ACC112 (cell line): ENCODE measurements around the gene PLXNB1.

Experiments
- H2AFZ ChIP-seq: fragments of 200-600 bp; sonication (generic); one replicate; pipeline ENCODE4 v1.6.0; 2017; ENCODE audit warnings: antibody characterized with exemption, low read length; ENCODE audit not compliant: unreplicated experiment
- H3K27ac ChIP-seq: fragments of 200-600 bp; sonication (generic); 2 replicates; pipeline ENCODE4 v1.5.1; 2014; ENCODE audit warnings: low read depth, mild to moderate bottlenecking, antibody characterized with exemption, low read length, moderate library complexity
- H3K27me3 ChIP-seq: fragments of 200-600 bp; sonication (generic); 2 replicates; pipeline ENCODE4 v1.6.1; 2014; ENCODE audit warnings: mild to moderate bottlenecking, antibody characterized with exemption, low read length, moderate library complexity, mixed read lengths; ENCODE audit not compliant: insufficient read depth
- H3K36me3 ChIP-seq: fragments of 200-600 bp; sonication (generic); 2 replicates; pipeline ENCODE4 v1.6.1; 2016; ENCODE audit warnings: mild to moderate bottlenecking, antibody characterized with exemption, low read length, moderate library complexity, mixed read lengths; ENCODE audit not compliant: insufficient read depth
- H3K4me1 ChIP-seq: fragments of 200-600 bp; sonication (generic); one replicate; pipeline ENCODE4 v1.6.1; 2016; ENCODE audit warnings: low read length, mixed read lengths; ENCODE audit not compliant: insufficient read depth, unreplicated experiment, control insufficient read depth
- H3K4me3 ChIP-seq: fragments of 200-600 bp; sonication (generic); 2 replicates; pipeline ENCODE4 v1.5.1; 2014; ENCODE audit warnings: mild to moderate bottlenecking, low read depth, low read length
- H3K79me2 ChIP-seq: fragments of 200-600 bp; sonication (generic); one replicate; pipeline ENCODE4 v1.6.0; 2016; ENCODE audit warnings: low read length; ENCODE audit not compliant: control insufficient read depth, unreplicated experiment, insufficient read depth

The PLXNB1 gene

DNA sequence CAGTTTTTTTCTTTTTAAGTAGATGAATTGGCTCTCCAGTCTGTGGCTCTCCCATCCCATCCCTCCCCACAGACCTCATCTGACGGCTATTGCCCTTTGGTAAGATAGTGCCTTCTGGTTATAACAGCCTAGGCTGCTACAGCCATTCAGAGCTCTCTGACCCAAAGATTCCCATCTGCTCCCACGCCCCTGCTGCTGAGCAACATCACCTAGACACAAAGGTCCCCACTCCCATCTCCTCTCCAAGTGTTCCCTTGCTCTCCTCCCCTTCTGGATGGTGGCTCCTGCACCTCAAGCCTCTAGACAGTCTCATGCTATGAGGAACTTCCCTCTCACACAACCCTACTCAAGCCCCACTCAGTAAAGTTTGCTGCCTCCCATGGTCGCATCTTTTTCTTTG, 34.2 kb downstream of the PLXNB1 start:
- H3K4me1 ChIP-seq, result no peaks in the 10 kb centered on the region
- H3K36me3 ChIP-seq, result no peaks in the 10 kb centered on the region
- no peak overlapping the region for H2AFZ ChIP-seq
- H3K4me3 ChIP-seq, result no peak overlapping the region
- H3K27me3 ChIP-seq, result peaks cover 5% of the 10 kb centered on the region; the same call in 1 of the 2 replicates
- no peak overlapping the region for H3K27ac ChIP-seq
- H3K79me2 ChIP-seq, result no peaks in the 10 kb centered on the region

DNA sequence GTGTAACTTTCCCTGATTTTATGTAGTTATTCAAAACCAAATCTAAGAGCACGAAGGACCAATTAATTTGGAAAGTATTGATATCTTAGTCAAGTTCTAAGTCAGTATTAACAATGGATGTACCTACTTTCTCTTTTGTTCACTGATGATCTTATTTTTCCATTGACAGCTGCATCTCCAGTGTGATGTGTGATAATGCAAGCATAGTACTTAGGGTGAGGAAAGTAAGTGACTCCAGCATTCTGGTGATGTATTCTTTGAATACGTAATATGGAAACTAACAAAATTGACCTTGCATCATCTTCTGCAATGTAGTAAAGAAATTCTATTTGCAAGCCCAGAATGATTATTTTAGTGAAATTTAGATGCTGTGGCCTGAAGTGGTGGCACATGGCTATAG, 35.5 kb downstream of the PLXNB1 start:
- Histone ChIP-seq H3K4me3 (no peak overlapping the region), H2AFZ (no peak overlapping the region), H3K79me2 (no peaks in the 10 kb centered on the region), H3K36me3 (no peaks in the 10 kb centered on the region), H3K27ac (no peak overlapping the region), H3K4me1 (no peaks in the 10 kb centered on the region), H3K27me3 (peaks cover 5% of the 10 kb centered on the region; the same call in 1 of the 2 replicates)

DNA sequence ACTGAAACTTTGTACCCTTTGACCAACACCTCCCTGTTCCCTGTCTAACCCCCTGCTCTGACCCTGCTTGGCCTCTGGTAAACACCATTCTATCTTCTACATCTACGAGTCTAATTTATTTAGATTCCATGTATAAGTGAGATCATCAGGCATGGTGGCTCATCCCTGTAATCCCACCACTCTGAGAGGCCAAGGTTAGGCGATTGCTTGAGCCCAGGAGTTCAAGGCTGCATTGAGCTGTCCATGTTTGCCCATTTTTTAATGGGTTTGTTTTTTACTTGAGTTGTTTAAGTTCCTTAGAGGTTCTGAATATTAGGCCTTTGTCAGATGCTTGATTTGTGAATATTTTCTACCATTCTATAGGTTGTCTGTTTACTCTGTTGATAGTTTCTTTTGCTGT, 40.9 kb downstream of the PLXNB1 start:
- Histone ChIP-seq H3K27ac (no peak overlapping the region), H2AFZ (no peak overlapping the region), H3K36me3 (no peaks in the 10 kb centered on the region), H3K4me3 (no peak overlapping the region), H3K4me1 (no peaks in the 10 kb centered on the region), H3K27me3 (peaks cover 25% of the 10 kb centered on the region), H3K79me2 (no peaks in the 10 kb centered on the region)

DNA sequence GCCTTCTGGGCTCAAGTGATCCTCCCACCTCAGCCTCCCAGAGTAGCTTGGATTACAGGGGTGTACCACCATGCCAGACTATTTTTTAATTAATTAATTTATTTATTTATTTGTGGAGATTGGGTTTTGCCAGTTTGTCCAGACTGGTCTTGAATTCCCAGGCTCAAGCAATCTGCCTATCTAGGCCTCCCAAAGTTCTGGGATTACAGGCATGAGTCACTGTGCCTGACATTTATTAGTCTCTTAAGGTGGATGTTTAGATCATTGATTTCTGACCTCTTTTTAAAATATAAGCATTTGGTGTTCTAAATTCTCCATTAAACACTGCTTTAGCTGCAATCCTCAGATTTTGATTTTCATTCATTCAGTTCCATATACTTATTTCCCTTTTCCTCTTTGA, 42.3 kb downstream of the PLXNB1 start:
- Histone ChIP-seq H3K79me2 (no peaks in the 10 kb centered on the region), H2AFZ (no peak overlapping the region), H3K4me1 (no peaks in the 10 kb centered on the region), H3K27me3 (peaks cover 38% of the 10 kb centered on the region), H3K36me3 (no peaks in the 10 kb centered on the region), H3K27ac (no peak overlapping the region), H3K4me3 (no peak overlapping the region)

DNA sequence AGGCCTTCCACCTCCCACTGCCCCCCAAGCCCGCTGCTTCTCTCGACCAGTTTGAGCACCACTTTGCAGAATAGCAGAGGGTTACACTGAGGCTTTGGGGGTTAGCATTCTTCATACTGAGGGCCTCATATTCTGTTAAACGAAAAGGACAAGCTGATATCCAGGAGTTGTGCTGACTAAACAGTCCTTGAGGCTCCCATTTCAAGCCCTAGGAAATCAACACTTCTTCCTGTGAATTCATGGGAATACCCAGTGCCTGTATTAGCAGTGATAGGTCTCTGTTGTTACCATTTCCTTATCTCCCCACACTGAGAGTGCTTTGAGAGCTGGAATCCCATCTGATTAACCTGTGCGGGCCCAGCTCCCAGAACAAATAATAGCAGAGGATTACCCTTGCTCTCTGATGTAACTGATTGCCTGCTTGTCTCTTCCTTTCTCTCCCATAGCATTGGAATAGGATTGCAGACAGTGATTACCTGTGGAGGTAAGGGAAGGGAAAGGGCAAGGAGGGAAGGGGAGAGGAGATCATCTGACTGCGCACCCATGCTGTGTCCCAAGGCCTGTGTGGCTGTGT, 56.9 kb downstream of the PLXNB1 start:
- Histone ChIP-seq H2AFZ (no peak overlapping the region), H3K36me3 (no peaks in the 10 kb centered on the region), H3K4me1 (no peaks in the 10 kb centered on the region), H3K27me3 (peaks cover 9% of the 10 kb centered on the region), H3K4me3 (no peak overlapping the region), H3K27ac (no peak overlapping the region), H3K79me2 (no peaks in the 10 kb centered on the region)

DNA sequence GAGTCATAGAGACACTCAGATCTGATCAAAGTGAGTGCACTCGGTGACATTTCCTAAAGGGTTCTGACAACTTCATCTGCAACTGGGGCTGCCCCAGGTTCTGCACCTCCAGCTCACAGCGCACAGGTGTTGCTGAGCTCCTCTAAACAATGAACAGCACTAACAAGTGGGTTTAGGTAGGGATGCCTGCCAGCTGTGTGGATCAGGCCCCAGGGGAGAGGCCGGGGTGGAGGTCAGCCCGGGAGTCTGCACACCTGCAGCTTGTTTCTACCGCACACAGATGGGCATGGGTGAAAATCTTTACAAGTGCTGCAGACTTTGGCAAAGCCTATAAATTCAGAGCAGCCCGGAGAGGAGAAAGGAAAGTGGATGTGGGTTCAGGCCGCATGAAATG, 57.5 kb downstream of the PLXNB1 start:
- Histone ChIP-seq H2AFZ (no peak overlapping the region), H3K79me2 (no peaks in the 10 kb centered on the region), H3K27ac (no peak overlapping the region), H3K36me3 (no peaks in the 10 kb centered on the region), H3K4me3 (no peak overlapping the region), H3K4me1 (no peaks in the 10 kb centered on the region), H3K27me3 (peaks cover 7% of the 10 kb centered on the region)

DNA sequence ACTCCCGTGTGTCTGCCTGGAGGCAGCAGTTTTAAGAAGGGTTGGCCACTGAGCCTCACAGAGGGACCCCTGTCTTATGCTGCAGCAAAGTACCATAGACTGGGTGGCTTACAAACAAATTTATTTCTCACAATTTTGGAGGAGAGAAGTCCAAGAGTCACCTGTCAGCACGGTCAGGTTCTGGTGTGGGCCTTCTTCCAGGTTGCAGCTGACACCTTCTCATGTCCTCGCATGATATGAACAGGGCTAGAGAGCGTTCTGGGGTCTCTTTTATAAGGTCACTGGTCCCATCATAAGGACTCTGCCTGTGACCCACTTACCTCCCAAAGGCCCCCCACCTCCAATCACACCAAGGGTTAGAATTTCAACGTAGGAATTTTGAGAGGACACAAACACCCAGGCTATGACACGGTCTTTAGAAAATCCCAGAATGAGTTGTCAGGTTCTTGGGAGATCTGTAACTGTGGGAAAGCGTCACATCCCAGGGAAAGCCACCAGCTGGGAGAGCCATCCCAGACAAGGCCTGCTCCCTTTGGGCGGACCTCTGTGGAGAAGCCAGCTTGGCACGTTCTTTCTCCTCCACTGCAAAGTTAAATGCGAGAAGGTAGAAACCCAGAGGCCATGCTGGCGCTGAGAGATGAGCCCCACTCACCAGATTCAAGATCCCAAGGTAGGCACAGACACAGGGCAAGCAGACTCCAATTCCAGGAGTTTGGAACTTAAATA, 58.1 kb downstream of the PLXNB1 start, which contains the start of gene FBXW12:
TSS of gene FBXW12 (plus strand) at position 569 of the 726 bp plus-strand sequence. CDS start 549 bp downstream, outside the sequence.
- no peak within 1 kb of the TSS for H3K4me3 ChIP-seq
- no peaks in the 10 kb centered on the region for H3K36me3 ChIP-seq
- H3K4me1 ChIP-seq, result no peaks in the 10 kb centered on the region
- no peaks in the 10 kb centered on the region for H3K79me2 ChIP-seq
- no peak within 1 kb of the TSS for H2AFZ ChIP-seq
- H3K27me3 ChIP-seq, result peaks cover 7% of the 10 kb centered on the region
- no peak within 1 kb of the TSS for H3K27ac ChIP-seq

DNA sequence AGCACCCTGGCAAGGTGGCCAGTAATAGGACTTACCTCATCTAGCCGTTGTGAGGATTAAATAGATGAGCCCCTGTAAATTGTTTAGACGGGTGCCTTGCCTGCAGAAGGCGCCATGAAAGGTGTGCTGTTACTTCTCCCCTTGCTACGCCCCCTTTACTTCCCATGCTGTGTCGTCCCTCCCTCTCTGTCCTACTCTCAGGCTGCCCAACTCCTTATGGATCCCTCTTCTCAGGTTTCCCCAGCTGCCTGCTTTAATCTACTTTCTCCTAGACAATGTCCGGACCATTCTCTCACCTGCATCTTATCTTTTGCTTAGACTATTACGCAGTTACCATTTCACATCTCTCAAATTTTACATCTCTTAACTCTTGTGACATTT, 59.6 kb downstream of the PLXNB1 start:
- no peak overlapping the region for H2AFZ ChIP-seq

DNA sequence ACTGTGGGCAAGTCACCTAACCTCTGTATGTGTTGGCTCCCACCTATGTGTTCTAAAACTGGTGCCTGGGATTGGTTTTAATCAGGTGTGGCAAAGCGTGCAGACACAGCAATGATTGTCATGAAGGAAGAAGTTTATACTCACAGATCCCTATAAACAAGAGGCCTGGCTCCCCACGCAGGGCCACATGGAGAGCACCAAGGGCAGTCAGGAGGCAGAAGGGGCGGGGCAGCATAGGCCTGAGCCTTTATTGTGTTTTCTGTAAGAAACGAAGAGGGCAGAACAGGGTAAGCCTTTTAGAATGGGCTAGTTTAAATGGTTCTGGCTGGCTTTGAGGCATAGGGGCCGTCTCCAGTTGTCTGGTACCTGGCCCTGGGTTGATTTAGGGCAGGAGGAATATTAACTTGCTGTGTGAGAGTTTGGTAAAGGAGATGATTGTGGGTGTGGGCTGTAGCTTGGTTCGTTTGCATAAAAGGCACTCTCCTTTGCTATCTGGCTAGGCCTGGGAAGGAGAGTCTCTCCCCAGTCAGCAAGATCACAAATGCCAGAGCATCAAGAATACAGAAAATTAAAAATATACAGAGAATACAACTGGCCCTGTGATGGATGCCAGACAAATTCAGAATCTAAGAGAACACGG, 60.1 kb downstream of the PLXNB1 start:
- H3K27ac ChIP-seq, result no peak overlapping the region
- H3K4me1 ChIP-seq, result no peaks in the 10 kb centered on the region
- H3K36me3 ChIP-seq, result no peaks in the 10 kb centered on the region
- no peak overlapping the region for H3K4me3 ChIP-seq
- H3K79me2 ChIP-seq, result no peaks in the 10 kb centered on the region
- no peak overlapping the region for H2AFZ ChIP-seq
- H3K27me3 ChIP-seq, result peaks cover 7% of the 10 kb centered on the region

More for the DNA sequence above, 59.6 kb downstream of the PLXNB1 start:
- no peaks in the 10 kb centered on the region for H3K36me3 ChIP-seq
- H3K79me2 ChIP-seq, result no peaks in the 10 kb centered on the region
- H3K27me3 ChIP-seq, result peaks cover 7% of the 10 kb centered on the region
- H3K27ac ChIP-seq, result no peak overlapping the region
- no peaks in the 10 kb centered on the region for H3K4me1 ChIP-seq
- H3K4me3 ChIP-seq, result no peak overlapping the region

DNA sequence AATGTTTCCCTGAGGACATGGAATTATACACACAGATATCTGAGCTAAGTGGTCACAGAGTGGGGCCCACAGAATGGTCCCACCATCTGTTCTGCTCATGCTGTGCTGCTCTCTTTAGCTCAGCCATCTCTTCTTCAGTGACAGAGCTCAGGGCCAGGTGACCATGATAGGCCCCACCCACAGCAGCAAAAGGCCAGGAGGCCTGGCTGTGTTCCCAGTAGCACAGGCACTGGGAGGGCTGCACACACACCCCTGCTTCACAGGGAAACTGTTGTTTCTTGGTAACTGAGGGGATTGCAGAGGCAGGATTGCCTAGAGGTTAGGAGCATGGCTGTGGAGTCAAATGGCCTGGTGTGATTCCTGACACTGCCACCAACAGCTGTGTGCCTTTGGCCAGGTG, 62.7 kb downstream of the PLXNB1 start:
- H3K36me3 ChIP-seq, result no peaks in the 10 kb centered on the region
- peaks cover 2% of the 10 kb centered on the region; the same call in 1 of the 2 replicates for H3K27me3 ChIP-seq
- H3K27ac ChIP-seq, result no peak overlapping the region
- H3K79me2 ChIP-seq, result no peaks in the 10 kb centered on the region
- no peak overlapping the region for H2AFZ ChIP-seq
- H3K4me3 ChIP-seq, result no peak overlapping the region
- H3K4me1 ChIP-seq, result no peaks in the 10 kb centered on the region

DNA sequence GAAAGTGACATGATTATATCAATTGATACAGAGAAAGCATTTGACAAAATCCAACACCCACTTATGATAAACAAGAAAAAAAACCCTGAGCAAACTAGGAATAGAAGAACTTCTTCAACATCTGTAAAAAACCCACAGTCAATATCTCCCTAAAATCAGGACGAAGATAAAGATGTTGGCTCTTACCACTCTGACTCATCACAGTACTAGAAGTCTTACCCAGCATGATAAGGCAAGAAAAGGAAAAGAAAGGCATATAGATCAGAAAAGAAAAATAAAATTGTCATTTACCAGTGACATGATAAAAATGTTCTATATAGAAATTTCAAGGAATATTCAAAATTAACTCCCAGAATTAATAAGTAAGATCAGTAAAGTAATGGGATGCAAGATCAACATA, 65.0 kb downstream of the PLXNB1 start:
- Histone ChIP-seq H3K4me3 (no peak overlapping the region), H3K27ac (no peak overlapping the region), H3K79me2 (no peaks in the 10 kb centered on the region)

More for the DNA sequence above, 65.0 kb downstream of the PLXNB1 start:
- no peaks in the 10 kb centered on the region for H3K36me3 ChIP-seq
- peaks cover 5% of the 10 kb centered on the region; the same call in 1 of the 2 replicates for H3K27me3 ChIP-seq
- no peaks in the 10 kb centered on the region for H3K4me1 ChIP-seq
- no peak overlapping the region for H2AFZ ChIP-seq
